Panc1 (cell line): Measurements from ENCODE around the gene WDR64. TPM values are rescaled to one million over a fixed set of nuclear protein-coding genes. Genes with fewer than 3 reads are reported as not detected.

Experiments used
- ATAC-seq: fragments of 200-7000 bp; cut with Tn5 transposase; 2 replicates; pipeline ENCODE4 v1.9.1; 2020; ENCODE audit warnings: mild to moderate bottlenecking, moderate library complexity
- BruUV-seq: library from RNA; stranded (reverse); fragments of 400-500 nt; replicated peaks from 2 replicates; lab custom pipeline; 2021; lab: Mats Ljungman, UMichigan
- CTCF ChIA-PET: fragments of 300-600 bp; sonication (Branson Sonifier 250); formaldehyde crosslinking; loops from one replicate; lab custom pipeline; 2022; ENCODE audit warnings: antibody characterized with exemption; lab: Charles Lee
- POLR2A ChIA-PET: fragments of 300-600 bp; sonication (Branson Sonifier 250); formaldehyde crosslinking; loops from one replicate; lab custom pipeline; 2022; ENCODE audit warnings: antibody characterized with exemption; lab: Charles Lee
- DNase-seq: peaks from one replicate; pipeline ENCODE4 v3.0.0-alpha.2; 2010; ENCODE audit warnings: low read depth, low spot score
- H3K27ac ChIP-seq: 2 replicates; pipeline ENCODE4 v1.5.1; 2011; ENCODE audit warnings: mild to moderate bottlenecking, low read length, inconsistent platforms
- H3K27me3 ChIP-seq: fragments of 200-500 bp; sonication (Bioruptor generic); 2 replicates; pipeline ENCODE4 v1.6.0; 2014; ENCODE audit warnings: low read length, inconsistent platforms; ENCODE audit not compliant: control insufficient read depth, insufficient read depth
- H3K36me3 ChIP-seq: fragments of 200-500 bp; sonication (Bioruptor generic); 2 replicates; pipeline ENCODE4 v1.5.1; 2014; ENCODE audit warnings: inconsistent platforms, mild to moderate bottlenecking, low read length, moderate library complexity; ENCODE audit not compliant: control insufficient read depth, insufficient read depth
- H3K4me1 ChIP-seq: 2 replicates; pipeline ENCODE4 v1.5.1; 2011; ENCODE audit warnings: inconsistent platforms, mild to moderate bottlenecking, low read length, moderate library complexity; ENCODE audit not compliant: control insufficient read depth, insufficient read depth
- H3K4me3 ChIP-seq, 2 experiments: 2 replicates each; pipeline ENCODE4 v1.5.1; 2011 to 2012; ENCODE audit warnings: low read depth in 2 of 2, low read length in 2 of 2, mild to moderate bottlenecking in 2 of 2, inconsistent platforms in 1 of 2, moderate library complexity in 1 of 2
- H3K9me3 ChIP-seq: fragments of 200-500 bp; sonication (Bioruptor generic); 2 replicates; pipeline ENCODE4 v1.5.1; 2014; ENCODE audit warnings: low read depth, mild to moderate bottlenecking, inconsistent platforms, low read length, moderate library complexity; ENCODE audit not compliant: control insufficient read depth, insufficient read depth
- CTCF ChIP-seq: fragments of 450-650 bp; IDR thresholded peaks from 2 replicates; pipeline ENCODE4 v1.5.1; 2017; ENCODE audit warnings: mild to moderate bottlenecking
- POLR2AphosphoS5 ChIP-seq: IDR thresholded peaks from 2 replicates; pipeline ENCODE4 v1.6.1; 2012; ENCODE audit warnings: mild to moderate bottlenecking, low read depth, low read length, moderate library complexity
- REST ChIP-seq, 2 experiments: IDR thresholded peaks; 2 replicates each; pipeline ENCODE4 v1.6.1; 2011 to 2012; ENCODE audit warnings: low read depth in 2 of 2, control low read depth in 1 of 2, low read length in 1 of 2, mild to moderate bottlenecking in 1 of 2, moderate library complexity in 1 of 2; ENCODE audit not compliant: insufficient read depth in 1 of 2
- SIN3A ChIP-seq: IDR thresholded peaks from 2 replicates; pipeline ENCODE4 v1.6.1; 2012; ENCODE audit warnings: low read depth, mild to moderate bottlenecking, low read length, moderate library complexity, borderline replicate concordance; ENCODE audit not compliant: insufficient read depth
- TCF7L2 ChIP-seq: IDR thresholded peaks from 2 replicates; pipeline ENCODE4 v1.6.1; 2011; ENCODE audit warnings: mild to moderate bottlenecking, low read depth, low read length, inconsistent platforms
- in situ Hi-C: cut with HindIII; loops from 2 replicates; pipeline ENCODE4 v1.10.0; 2016; ENCODE audit warnings: low sequenced_read_pairs, low pct_unique_long_range_greater_than_20kb
- intact Hi-C: fragments of 100-400 bp; cut with micrococcal nuclease; formaldehyde crosslinking; loops from one replicate; pipeline ENCODE4 v1.10.0; 2022; ENCODE audit not compliant: unreplicated experiment
- total RNA-seq: library from RNA; stranded (reverse); gene quantifications from one replicate; pipeline ENCODE4 v1.2.1, GENCODE V29; 2021; ENCODE audit not compliant: unreplicated experiment

The WDR64 gene
- total RNA-seq, 1 experiment from 2014 or later = not detected

GRCh38 chr1:241847540-241847795 lies 195.4 kb downstream of the WDR64 start:
- H3K9me3 ChIP-seq = no peaks in the 10 kb centered on the region
- DNase-seq (no peak), ATAC-seq (no peak)
- H3K27ac ChIP-seq = peak overlapping the region; percentile 95
- ChIA-PET POLR2A (no interaction called here), CTCF (no interaction called here)
- no TSS peak for BruUV-seq
- no peaks in the 10 kb centered on the region for H3K27me3 ChIP-seq
- H3K36me3 ChIP-seq = peaks cover 16% of the 10 kb centered on the region
- in situ Hi-C loops (no loop called here), intact Hi-C loops (no loop called here)
- peak overlapping the region; percentile 94 to 98 for H3K4me3 ChIP-seq
- H3K4me1 ChIP-seq = peaks cover 18% of the 10 kb centered on the region
- TF ChIP-seq SIN3A (no peak), REST (IDR thresholded peaks at IDR 0.05; ENCODE audit: insufficient read depth in 1 of 2, low read depth in 2 of 2, low read length in 1 of 2) (no peak), CTCF (no peak), POLR2AphosphoS5 (no peak), TCF7L2 (no peak)

- ChIA-PET CTCF (no interaction called here), POLR2A (no interaction called here)
- in situ Hi-C loops (no loop called here), intact Hi-C loops (no loop called here)
- DNase-seq = peak; percentile 79
- Histone ChIP-seq H3K27me3 (no peaks in the 10 kb centered on the region), H3K4me3 (peak within 1 kb of the TSS; percentile 94 to 98), H3K4me1 (peaks cover 18% of the 10 kb centered on the region), H3K27ac (peak within 1 kb of the TSS; percentile 95), H3K9me3 (no peaks in the 10 kb centered on the region), H3K36me3 (peaks cover 18% of the 10 kb centered on the region)
- no TSS peak for BruUV-seq
- ATAC-seq = peak; percentile 98
- TF ChIP-seq SIN3A (peak; percentile 100), POLR2AphosphoS5 (peak; percentile 83), TCF7L2 (peak; percentile 32; the same call in 1 of the 2 replicates), CTCF (peak; percentile 75), REST (IDR thresholded peaks at IDR 0.05; ENCODE audit: insufficient read depth in 1 of 2, low read depth in 2 of 2, low read length in 1 of 2) (no peak)
Measured at GRCh38 chr1:241847796-241848685, 196.0 kb downstream of the WDR64 start, which contains the start of gene EXO1. EXO1 (plus strand) TSS chr1:241848204; CDS start chr1:241850426, 2,222 bp downstream.
